Stimulated activated CD4-positive, alpha-beta T cell treated with anti-CD3 and anti-CD28 coated beads, Interleukin-1b, Interleukin-23, amount 100 ng/mL, for 4 hours (primary cell): ENCODE data around the gene ZCCHC24.

ENCODE experiments used
- DNase-seq, 2 donors: peaks; one replicate each; pipeline ENCODE4 v3.0.0-alpha.2; 2020; ENCODE audit warnings: low read depth in 2 of 2

Gene ZCCHC24

GRCh38 chr10:79410315-79411094, 34.9 kb downstream of the ZCCHC24 start:
- DNase-seq = no peak

DNA sequence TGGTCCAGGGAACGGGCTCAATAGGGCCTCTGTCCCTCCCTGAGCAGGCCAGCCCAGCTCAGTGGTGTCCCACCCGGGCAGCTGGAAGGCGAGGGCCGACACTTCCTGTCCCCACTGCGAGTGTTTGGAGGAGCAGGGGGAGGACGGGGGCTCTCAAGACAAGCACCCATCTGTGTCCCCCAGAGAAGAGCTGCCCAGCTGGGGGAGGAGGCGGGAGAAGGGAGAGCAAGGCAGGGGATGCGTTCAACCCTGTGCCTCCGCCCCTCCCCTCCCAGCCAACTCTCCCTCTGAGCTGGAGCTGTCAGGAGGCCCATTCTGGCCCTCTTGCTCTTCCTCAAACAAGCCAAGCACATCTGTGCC, 35.7 kb downstream of the ZCCHC24 start:
- no peak for DNase-seq

- no peak for DNase-seq
Measured at GRCh38 chr10:79409038-79409725, 36.2 kb downstream of the ZCCHC24 start.

DNA sequence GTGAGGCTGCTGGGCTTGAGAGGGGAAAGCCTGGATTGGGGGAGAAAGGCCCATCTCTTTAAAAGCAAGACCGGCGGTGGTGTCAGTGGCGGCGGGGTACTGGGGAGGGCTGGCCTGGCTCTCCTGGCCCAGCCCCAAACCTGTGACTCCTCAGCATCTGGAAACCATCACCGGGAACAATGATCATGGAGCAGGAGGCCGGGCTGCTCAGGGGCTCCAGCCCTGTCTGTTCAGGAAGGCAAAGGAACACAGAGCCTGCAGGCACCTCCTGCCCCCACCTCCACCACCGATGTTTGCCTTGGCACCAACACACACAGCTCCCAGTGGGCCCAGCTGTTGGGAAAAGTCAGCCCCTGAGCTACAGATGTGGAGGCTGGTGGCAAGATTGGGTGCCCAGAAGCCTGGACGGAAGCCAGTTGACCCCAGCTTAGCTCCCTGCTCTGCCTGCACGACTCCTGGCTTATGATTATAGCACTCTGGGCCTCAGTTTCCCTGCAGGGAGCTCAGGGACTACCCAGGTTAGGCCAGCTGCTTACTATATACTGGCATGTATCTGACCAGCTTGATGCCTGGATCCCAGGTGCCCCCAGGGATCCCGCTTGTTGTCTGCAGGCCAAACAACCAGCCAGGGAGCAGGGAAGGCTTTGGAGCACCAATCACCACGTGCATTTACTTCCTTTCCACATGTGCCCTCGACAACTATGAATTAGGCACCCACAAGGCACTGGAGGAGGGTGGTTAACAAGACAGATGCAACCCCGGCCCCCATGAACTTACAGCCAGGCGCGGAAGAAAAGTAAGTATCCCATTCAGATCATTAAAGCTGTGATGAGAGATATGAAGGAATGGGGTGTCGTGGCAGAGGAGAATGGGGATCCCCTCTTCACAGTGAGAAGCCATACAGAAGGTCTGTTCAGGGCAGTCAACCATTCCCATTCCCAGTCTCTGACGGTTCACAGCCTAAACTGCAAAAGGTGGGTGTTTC, 37.3 kb downstream of the ZCCHC24 start:
- DNase-seq = no peak

- no peak for DNase-seq
Measured at GRCh38 chr10:79407423-79407796, 38.0 kb downstream of the ZCCHC24 start.

DNA sequence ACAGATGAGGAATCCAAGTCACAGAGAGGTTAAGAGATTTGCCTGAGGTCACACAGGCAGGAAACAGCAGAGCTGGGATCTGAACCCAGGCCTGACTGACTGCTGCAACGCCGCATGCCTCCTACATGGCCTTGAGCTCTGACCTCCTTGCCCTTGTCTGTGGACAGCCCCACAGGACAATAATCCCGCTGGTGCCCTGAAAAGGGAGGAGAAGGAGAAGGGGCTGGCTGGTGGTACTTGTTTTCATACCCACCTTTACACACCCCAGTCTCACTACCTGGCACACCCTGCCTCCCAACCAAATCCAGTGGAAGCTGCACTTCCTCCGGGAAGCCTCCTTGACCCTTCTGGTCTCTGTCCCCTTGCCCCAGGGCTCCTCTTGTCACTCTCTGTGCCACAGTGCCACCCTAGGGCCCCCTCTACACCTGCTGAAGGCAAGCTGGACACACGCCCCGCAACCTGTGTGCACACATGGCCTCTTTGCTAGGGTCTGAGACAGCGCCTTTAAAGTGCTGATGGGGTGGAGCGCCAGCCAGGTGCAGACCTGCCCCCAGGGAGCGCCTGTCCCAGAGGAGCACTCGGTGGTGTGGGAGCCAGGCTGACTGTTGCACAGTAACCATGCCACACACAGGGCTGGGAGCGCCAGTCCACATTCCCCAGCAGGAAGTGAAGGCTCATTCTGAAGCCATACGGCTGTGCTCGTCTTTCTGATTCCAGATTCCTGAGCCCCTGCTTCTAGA, 38.6 kb downstream of the ZCCHC24 start:
- no peak for DNase-seq

DNA sequence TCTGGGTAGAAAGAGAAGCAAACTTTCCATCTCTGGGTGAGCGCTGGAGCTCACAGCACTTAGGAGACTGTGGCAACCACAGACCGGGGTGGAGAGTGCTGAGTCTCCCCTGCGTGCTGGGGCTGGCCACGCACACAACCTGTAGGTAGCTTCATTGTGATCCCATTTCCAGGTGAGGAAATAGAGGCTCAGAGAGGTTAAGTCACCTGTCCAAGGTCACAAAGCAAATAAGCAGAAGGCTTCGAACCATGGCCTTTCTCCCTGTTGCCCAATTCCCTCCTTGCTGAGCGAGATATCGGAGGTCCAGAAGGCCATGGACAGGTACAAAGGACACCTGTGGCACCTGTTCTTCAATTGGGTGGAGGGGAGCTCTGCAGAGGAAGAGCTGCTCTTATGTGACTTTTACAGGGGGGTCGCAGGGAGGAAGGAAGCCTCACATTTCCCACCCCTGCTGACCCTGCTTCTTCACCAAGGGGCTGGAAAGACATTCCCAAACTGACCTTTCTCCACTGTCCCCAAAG, 39.4 kb downstream of the ZCCHC24 start:
- no peak for DNase-seq

DNA sequence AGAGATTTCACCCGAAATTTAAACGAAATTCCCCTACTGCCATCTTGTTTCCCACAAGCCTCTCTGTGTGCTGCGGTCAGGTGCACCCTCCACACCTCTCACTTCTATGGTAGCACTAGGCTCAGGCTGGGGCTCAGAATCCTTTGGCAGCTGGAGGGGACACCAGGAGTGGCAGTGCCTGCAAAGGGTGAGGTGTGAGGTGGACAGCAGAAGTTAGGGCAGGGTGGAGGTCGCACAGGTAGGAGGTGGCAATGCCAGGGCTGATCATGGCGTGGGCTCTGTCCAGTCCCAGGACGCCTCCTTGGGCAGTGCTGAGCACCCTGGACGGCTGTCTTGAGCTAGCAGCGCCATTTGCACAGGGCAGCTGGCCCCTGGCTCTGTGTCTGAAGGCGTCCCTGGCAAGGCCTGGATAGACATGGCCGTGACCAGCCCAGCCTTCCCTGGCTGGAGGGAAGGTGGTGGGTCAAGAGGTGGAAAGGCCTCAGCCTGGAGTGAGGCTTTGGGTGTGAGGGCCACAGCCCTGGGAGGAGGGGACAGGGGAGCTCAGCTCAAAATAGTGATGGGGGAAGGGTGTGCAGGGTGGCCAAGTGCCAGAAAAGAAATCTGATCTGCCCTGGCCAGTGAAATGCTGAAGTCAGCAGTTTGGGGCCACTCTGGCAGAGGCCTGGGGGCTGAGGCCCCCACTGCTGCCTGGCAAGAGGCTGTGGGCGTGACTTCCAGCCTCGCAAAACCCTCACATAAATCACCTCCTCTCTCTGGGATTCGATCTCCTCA, 40.0 kb downstream of the ZCCHC24 start:
- no peak for DNase-seq

GRCh38 chr10:79404690-79405131, 40.7 kb downstream of the ZCCHC24 start:
- no peak for DNase-seq

- DNase-seq = no peak
Measured at GRCh38 chr10:79404231-79404609, 41.2 kb downstream of the ZCCHC24 start.

DNA sequence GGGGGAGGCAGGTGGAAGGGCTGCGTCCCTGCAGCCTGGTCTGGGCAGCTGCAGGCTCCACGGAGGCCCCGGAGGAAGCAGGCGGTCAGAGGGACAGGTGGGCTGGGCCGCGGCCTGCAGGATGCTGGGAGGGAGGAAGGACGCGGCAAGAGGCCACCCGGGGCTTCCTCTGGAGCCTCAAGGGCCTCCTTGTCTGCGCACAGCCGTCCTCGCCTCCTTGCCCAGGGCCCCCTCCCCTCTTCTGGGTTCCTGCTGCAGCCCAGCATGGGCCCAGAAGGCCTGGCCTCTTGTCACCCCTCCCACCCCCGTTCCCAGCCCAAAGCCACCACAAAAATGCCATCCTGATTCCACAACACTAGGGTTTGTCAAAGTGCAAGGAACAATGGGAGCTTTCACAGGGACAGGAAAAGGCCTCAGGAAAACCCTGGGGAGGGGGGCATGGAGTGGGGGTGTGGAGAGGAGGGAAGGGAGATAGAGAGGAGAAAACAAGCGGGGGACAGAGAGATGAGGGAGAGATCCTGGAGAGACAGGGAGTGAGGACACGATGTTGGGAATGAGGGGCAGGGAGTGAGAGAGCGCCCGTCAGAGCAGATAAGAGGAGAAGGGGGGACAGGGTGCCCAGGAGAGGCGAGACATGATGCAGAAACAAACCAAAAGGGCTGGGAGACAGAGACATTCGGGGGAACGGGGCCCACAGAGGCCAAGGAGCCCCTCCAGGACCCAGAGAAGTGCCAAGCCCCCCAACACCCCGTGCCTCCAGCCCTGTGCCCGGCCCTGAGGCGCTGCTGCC, 41.8 kb downstream of the ZCCHC24 start:
- no peak for DNase-seq

- DNase-seq = no peak
Measured at GRCh38 chr10:79402951-79403350, 42.5 kb downstream of the ZCCHC24 start.

DNA sequence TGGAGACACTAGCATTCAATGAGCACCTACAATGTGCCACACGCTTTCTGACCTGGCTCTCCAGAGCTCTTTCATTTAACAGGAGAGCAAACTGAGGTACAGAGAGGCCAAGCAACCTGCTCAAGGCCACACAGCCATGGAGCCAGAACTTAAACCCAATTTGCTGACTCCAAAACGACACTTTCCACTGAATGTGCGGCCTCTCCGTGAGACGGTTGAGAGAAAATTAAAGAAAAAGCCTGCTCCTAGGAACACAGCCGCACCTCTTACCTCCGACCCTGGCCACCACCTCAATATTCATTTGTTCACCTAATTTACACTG, 42.8 kb downstream of the ZCCHC24 start:
- no peak for DNase-seq

DNA sequence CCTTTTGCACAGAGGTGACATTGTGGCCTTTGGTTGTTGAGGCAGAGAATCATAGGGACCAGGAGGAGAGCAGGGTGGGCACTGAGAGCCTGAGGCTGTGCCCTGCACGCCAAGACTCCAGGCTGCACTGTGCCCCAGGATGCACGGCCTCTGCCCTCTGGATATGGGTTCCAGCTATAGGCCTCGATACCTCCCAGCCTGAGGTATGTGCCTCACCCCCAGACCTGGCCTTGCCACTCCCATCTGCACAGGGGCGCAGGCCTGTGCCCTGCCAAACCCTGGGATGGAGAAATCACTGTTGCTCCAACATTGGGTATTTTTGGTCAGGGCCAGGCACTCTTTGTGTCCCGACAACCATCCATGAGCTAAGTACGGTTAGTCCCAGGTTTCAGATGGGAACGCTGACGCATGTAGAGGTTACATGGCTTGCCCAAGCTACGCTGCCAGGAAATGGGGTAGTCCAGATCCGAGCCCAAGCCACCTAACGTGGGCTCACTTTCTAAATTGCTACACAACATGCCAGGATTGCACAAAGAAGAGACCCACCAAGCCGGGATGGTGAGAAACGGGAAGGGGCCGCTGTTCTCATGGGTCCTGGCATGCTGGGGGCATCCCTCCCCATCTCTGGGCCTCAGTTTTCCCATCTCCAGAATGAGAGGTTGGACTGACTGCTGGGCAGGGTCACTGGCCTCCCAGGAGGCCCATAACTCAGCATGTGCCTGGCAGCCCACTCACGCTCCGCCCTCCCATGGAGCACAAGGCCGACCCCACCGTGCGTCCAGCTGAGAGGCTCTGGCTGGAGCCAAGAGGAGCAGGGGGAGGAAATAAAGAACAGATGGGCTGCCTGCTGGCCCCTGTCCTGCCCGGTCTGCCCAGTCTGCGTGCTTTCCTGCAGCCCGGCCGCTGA, 44.2 kb downstream of the ZCCHC24 start:
- no peak for DNase-seq

GRCh38 chr10:79400146-79401004, 45.0 kb downstream of the ZCCHC24 start:
- peak; percentile 23 to 35 for DNase-seq

GRCh38 chr10:79399223-79399831, 46.1 kb downstream of the ZCCHC24 start:
- no peak for DNase-seq

DNA sequence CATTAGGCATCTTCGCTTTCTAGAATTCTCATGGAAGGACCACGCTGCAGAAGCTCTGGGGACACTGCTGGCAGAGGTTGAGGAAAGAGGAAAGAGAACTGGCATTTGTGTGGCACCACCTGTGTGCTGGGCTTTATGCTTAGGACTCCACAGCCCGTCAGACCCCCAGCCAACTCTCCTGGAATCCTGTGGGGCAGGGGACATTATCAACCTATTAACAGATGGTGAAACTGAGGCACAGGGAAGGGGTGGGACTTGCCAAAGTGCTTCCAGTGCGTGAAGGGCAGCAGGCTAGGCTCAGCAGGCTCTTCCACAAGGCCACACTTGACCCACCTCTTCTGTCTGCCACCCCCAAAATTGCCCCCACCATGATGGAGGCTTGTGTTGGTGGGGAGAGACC, 46.8 kb downstream of the ZCCHC24 start:
- no peak for DNase-seq
